Liver (tissue), 9 donors: ENCODE measurements around the gene FNDC10. TPM values are rescaled to one million over a fixed set of nuclear protein-coding genes. Genes with fewer than 3 reads are reported as not detected.
A peak's percentile ranks its signal among the peaks of the same experiment; 100 is the strongest.
"Not testable (repeated sequence)": the region's sequence is repeated elsewhere in the genome, so short reads cannot be mapped to it uniquely, and the experiment has no call there.

Experiments
- DNase-seq: peaks from one replicate; pipeline ENCODE4 v3.0.0-alpha.2; 2017; ENCODE audit warnings: low spot score
- H3K27ac ChIP-seq, 2 donors: one replicate each; pipeline ENCODE4 v1.7.0; 2013; ENCODE audit warnings: inconsistent platforms in 2 of 2, low read length in 2 of 2, control low read depth in 1 of 2, low read depth in 1 of 2, mild to moderate bottlenecking in 1 of 2
- H3K27me3 ChIP-seq, 4 donors: one replicate each; pipeline versions ENCODE4 v1.6.1 to v1.7.0; 2013; ENCODE audit warnings: low read length in 3 of 4, inconsistent platforms in 1 of 4, mild to moderate bottlenecking in 1 of 4, moderate library complexity in 1 of 4; ENCODE audit not compliant: control insufficient read depth in 4 of 4, insufficient read depth in 4 of 4
- H3K36me3 ChIP-seq, 4 donors: one replicate each; pipeline versions ENCODE4 v1.6.1 to v1.7.0; 2013; ENCODE audit warnings: low read length in 3 of 4, mild to moderate bottlenecking in 3 of 4, low read depth in 1 of 4, moderate library complexity in 1 of 4; ENCODE audit not compliant: control insufficient read depth in 4 of 4, insufficient read depth in 3 of 4
- H3K4me1 ChIP-seq, 4 donors: one replicate each; pipeline versions ENCODE4 v1.6.1 to v1.7.0; 2013; ENCODE audit warnings: low read length in 3 of 4, mild to moderate bottlenecking in 3 of 4, moderate library complexity in 1 of 4; ENCODE audit not compliant: control insufficient read depth in 4 of 4, insufficient read depth in 4 of 4
- H3K4me3 ChIP-seq, 3 donors: one replicate each; pipeline versions ENCODE4 v1.6.1 to v1.7.0; 2013; ENCODE audit warnings: low read length in 3 of 3, control low read depth in 1 of 3, low read depth in 1 of 3, mild to moderate bottlenecking in 1 of 3
- H3K9ac ChIP-seq, 2 donors: one replicate each; pipeline ENCODE4 v1.7.0; 2013; ENCODE audit warnings: low read length in 2 of 2, mild to moderate bottlenecking in 2 of 2, moderate library complexity in 2 of 2, control low read depth in 1 of 2, low read depth in 1 of 2
- H3K9me3 ChIP-seq, 4 donors: one replicate each; pipeline versions ENCODE4 v1.6.1 to v1.7.0; 2013; ENCODE audit warnings: low read length in 3 of 4; ENCODE audit not compliant: control insufficient read depth in 4 of 4
- EGR1 ChIP-seq, 2 donors: IDR thresholded peaks; 2 replicates each; pipeline ENCODE4 v1.6.1; 2016 to 2018; ENCODE audit warnings: antibody characterized with exemption in 2 of 2, low read depth in 2 of 2
- FOXA1 ChIP-seq: IDR thresholded peaks from 2 replicates; pipeline ENCODE4 v1.6.1; 2016; ENCODE audit warnings: antibody characterized with exemption
- FOXA2 ChIP-seq: IDR thresholded peaks from 2 replicates; pipeline ENCODE4 v1.6.1; 2016; ENCODE audit warnings: antibody characterized with exemption
- HNF4G ChIP-seq: IDR thresholded peaks from 2 replicates; pipeline ENCODE4 v1.6.1; 2016; ENCODE audit warnings: antibody characterized with exemption
- RAD21 ChIP-seq, 2 donors: IDR thresholded peaks; 2 replicates each; pipeline ENCODE4 v1.6.1; 2016; ENCODE audit warnings: antibody characterized with exemption in 2 of 2, mild to moderate bottlenecking in 2 of 2
- REST ChIP-seq: IDR thresholded peaks from 2 replicates; pipeline ENCODE4 v1.6.1; 2016; ENCODE audit warnings: antibody characterized with exemption, mild to moderate bottlenecking
- WGBS: extraction: QIAGEN DNeasy Blood & Tissue Kit; methylation state at CpG from one replicate; pipeline ENCODE4 v1.1.7; 2013; 5-methylcytosine and 5-hydroxymethylcytosine counted together
- polyA plus RNA-seq, 2 donors: library from polyadenylated mRNA; stranded (reverse) in 1 of 2; unstranded in 1 of 2; fragments of 200-250 nt in 1 of 2; fragments of >200 nt in 1 of 2; fragmentation: Nextera tagmentation in 1 of 2; extraction: Ambion mirVana in 1 of 2; gene quantifications; one replicate each; pipeline versions ENCODE4 v1.2.1 to v1.2.3, GENCODE V29; 2013 to 2015
- total RNA-seq, 2 donors: library from RNA; depleted of rRNA; stranded (reverse); fragments of >200 nt; gene quantifications; one replicate each; pipeline ENCODE4 v1.2.3, GENCODE V29; 2014
- TF ChIP-seq, protein P1 (sequence below): fragments of 150-350 bp; IDR thresholded peaks from 2 replicates; pipeline ENCODE4 v1.5.1; 2017; ENCODE audit warnings: improper control_type of control experiment, low read depth, low read length; ENCODE audit not compliant: missing input control
- TF ChIP-seq, protein P2 (sequence below): IDR thresholded peaks from 2 replicates; pipeline ENCODE4 v1.6.1; 2016; ENCODE audit warnings: antibody characterized with exemption
- donor health status: healthy.
- donor health status: healthy.
- donor health status: healthy.
- donor health status: healthy.
- donor health status: healthy.

FNDC10 gene
- total and polyA plus RNA-seq, 4 donors: 0.08 to 0.58 (median 0.25) TPM

DNA sequence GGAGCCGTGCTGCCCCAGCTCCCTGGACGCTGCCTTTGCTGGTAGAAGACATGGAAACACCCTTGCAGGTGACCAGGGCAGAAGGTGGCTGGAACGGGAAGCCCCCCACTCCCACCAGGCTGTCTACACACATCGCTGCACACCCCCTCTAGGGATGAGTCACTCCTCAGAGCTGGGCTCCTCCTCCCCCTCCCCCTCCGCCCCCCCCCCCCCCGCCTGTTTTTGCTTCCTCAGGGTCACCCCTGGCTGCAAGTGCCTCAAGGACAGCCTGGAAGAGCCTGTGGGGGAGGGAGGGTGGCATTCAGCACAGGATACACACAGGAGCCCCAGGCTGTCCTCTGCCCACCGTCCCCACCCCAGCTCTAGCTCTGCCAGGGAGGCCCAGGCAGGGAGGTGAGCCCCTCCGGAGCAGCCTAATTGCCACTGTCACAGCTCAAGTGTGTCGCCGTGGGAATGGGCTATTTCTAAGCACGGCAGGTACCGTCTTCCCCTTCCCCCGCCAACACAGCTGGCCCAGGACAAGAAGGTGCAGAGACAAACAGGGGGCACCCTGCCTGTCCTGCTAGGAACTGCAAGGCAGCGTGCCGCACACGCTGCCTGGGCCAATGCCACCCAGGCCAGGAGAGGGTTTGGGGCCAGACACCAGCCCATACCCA is 2.5 kb downstream of the FNDC10 start:
- H3K9ac ChIP-seq: no peak overlapping the region
- H3K27ac ChIP-seq: no peak overlapping the region
- H3K9me3 ChIP-seq: no peaks in the 10 kb centered on the region
- TF ChIP-seq, protein P1, sequence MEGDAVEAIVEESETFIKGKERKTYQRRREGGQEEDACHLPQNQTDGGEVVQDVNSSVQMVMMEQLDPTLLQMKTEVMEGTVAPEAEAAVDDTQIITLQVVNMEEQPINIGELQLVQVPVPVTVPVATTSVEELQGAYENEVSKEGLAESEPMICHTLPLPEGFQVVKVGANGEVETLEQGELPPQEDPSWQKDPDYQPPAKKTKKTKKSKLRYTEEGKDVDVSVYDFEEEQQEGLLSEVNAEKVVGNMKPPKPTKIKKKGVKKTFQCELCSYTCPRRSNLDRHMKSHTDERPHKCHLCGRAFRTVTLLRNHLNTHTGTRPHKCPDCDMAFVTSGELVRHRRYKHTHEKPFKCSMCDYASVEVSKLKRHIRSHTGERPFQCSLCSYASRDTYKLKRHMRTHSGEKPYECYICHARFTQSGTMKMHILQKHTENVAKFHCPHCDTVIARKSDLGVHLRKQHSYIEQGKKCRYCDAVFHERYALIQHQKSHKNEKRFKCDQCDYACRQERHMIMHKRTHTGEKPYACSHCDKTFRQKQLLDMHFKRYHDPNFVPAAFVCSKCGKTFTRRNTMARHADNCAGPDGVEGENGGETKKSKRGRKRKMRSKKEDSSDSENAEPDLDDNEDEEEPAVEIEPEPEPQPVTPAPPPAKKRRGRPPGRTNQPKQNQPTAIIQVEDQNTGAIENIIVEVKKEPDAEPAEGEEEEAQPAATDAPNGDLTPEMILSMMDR: peak; percentile 14
- no peak for TF ChIP-seq FOXA2
- WGBS: 28% methylated on average over 15 of the region's 16 CpGs
- no peaks in the 10 kb centered on the region for H3K36me3 ChIP-seq
- no peak overlapping the region for H3K4me3 ChIP-seq
- no peak for DNase-seq
- peaks cover 0 to 11% (median 2%) of the 10 kb centered on the region in 4 donors for H3K27me3 ChIP-seq
- H3K4me1 ChIP-seq: peaks cover 2 to 22% (median 13%) of the 10 kb centered on the region in 4 donors

DNA sequence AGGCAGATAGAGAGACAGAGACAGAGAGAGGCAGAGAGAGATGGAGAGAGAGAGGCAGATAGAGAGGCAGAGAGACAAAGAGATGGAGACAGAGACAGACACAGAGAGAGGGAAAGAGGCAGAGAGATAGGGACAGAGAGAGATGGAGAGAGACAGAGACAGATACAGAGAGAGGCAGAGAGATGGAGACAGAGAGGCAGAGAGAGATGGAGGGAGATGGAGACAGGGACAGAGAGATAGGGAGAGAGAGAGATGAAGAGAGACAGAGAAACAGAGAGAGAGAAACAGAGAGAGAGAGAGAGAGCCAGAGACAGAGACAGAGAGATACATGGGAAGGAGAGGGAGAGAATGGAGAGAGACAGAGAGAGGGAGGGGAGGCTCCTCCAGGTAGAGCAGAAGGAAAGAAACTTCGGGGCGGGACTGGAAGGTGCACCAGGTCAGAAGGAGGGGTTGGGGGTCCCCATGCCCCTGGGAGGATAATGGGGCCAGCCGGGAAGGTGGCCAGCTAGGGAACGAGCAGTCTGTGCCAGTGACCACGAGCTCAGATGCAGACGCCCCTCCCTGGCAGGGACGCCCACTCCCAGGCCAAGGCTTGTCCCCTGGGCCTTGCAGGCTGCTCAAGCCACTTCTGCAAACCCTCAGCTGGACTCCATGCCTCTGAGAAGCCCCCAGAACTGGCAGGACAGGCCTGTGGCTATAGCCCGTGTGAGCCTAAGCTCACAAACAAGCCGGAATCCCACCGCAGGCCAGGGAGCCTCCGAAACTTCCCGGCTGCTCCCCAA is 3.3 kb downstream of the FNDC10 start:
- H3K27ac ChIP-seq: no peak overlapping the region
- TF ChIP-seq FOXA1 (no peak), FOXA2 (no peak), RAD21 (IDR thresholded peaks at IDR 0.05) (no peak), REST (no peak), EGR1 (IDR thresholded peaks at IDR 0.05; ENCODE audit: low read depth in 2 of 2) (no peak), HNF4G (no peak)
- TF ChIP-seq, protein P2, sequence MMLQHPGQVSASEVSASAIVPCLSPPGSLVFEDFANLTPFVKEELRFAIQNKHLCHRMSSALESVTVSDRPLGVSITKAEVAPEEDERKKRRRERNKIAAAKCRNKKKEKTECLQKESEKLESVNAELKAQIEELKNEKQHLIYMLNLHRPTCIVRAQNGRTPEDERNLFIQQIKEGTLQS: no peak
- H3K4me3 ChIP-seq: no peak overlapping the region
- no peak overlapping the region for H3K9ac ChIP-seq
- H3K9me3 ChIP-seq: no peaks in the 10 kb centered on the region
- DNase-seq: no peak
- WGBS: 47% methylated on average over 12 of the region's 12 CpGs
- no peaks in the 10 kb centered on the region for H3K36me3 ChIP-seq
- H3K27me3 ChIP-seq: peaks cover 0 to 11% (median 2%) of the 10 kb centered on the region in 4 donors
- peaks cover 2 to 22% (median 13%) of the 10 kb centered on the region in 4 donors for H3K4me1 ChIP-seq

DNA sequence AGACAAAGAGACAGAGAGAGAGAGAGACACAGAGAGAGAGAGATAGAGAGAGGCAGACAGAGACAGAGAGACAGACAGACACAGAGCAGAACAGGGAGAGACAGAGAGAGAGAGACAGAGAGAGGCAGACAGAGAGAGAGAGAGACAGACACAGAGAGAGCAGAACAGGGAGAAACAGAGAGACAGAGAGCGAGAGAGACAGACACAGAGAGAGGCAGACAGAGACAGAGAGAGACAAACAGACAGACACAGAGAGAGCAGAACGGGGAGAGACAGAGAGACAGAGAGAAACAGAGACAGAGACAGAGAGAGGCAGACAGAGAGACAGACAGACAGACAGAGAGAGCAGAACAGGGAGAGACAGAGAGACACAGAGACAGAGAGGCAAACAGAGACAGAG is 4.6 kb downstream of the FNDC10 start:
- not testable (repeated sequence) for H3K4me3 ChIP-seq, H3K27me3 ChIP-seq, H3K36me3 ChIP-seq, DNase-seq, H3K9ac ChIP-seq, H3K9me3 ChIP-seq, H3K27ac ChIP-seq
- WGBS: 75% methylated on average over 2 of the region's 2 CpGs
- peaks cover 2 to 17% (median 8%) of the 10 kb centered on the region in 4 donors for H3K4me1 ChIP-seq
